WTC11 (cell line): Measurements from ENCODE around the gene ABCA3. TPM values are rescaled to one million over a fixed set of nuclear protein-coding genes. Genes with fewer than 3 reads are reported as not detected.

Experiments used
- ATAC-seq: fragments of 200-7000 bp; cut with Tn5 transposase; 2 replicates; pipeline ENCODE4 v1.10.0; 2021; ENCODE audit warnings: mild to moderate bottlenecking, moderate library complexity
- CTCF ChIA-PET: fragments of 300-600 bp; sonication (Branson Sonifier 250); formaldehyde crosslinking; loops from one replicate; lab custom pipeline; 2021; ENCODE audit warnings: antibody characterized with exemption; lab: Charles Lee
- POLR2A ChIA-PET: fragments of 350-600 bp; sonication (Branson Sonifier 250); formaldehyde crosslinking; loops from one replicate; lab custom pipeline; 2021; ENCODE audit warnings: antibody characterized with exemption; lab: Charles Lee
- DNase-seq: peaks from one replicate; pipeline ENCODE4 v3.0.0; 2021; ENCODE audit warnings: low spot score
- H3K27ac Mint-ChIP-seq: 2 replicates; pipeline ENCODE4 v1.8.0; 2021; ENCODE audit warnings: mixed read lengths
- H3K27me3 Mint-ChIP-seq: 2 replicates; pipeline ENCODE4 v1.8.0; 2021; ENCODE audit warnings: low read depth, mild to moderate bottlenecking, moderate library complexity, mixed read lengths
- H3K36me3 Mint-ChIP-seq: 2 replicates; pipeline ENCODE4 v1.8.0; 2021; ENCODE audit warnings: mixed read lengths
- H3K4me1 Mint-ChIP-seq: 2 replicates; pipeline ENCODE4 v1.8.0; 2022; ENCODE audit warnings: mixed read lengths
- H3K4me3 Mint-ChIP-seq: 2 replicates; pipeline ENCODE4 v1.8.0; 2021; ENCODE audit warnings: mild to moderate bottlenecking, moderate library complexity, mixed read lengths
- H3K9me3 Mint-ChIP-seq: 2 replicates; pipeline ENCODE4 v1.8.0; 2021; ENCODE audit warnings: mixed read lengths
- ETV6 ChIP-seq: sonication (generic); formaldehyde crosslinking; IDR thresholded peaks from 2 replicates; pipeline ENCODE4 v1.8.1; 2022; ENCODE audit warnings: mild to moderate bottlenecking, missing genetic modification reagents
- GRHL2 ChIP-seq: fragments of 250-450 bp; sonication (Bioruptor Pico); IDR thresholded peaks from 2 replicates; pipeline ENCODE4 v1.8.0; 2022; ENCODE audit warnings: mild to moderate bottlenecking, moderate library complexity; ENCODE audit not compliant: insufficient replicate concordance, severe bottlenecking
- NFATC4 ChIP-seq: fragments of 250-450 bp; sonication (Bioruptor Pico); IDR thresholded peaks from 2 replicates; pipeline ENCODE4 v1.9.0; 2021; ENCODE audit warnings: mild to moderate bottlenecking
- NR1H2 ChIP-seq: sonication (generic); formaldehyde crosslinking; IDR thresholded peaks from 2 replicates; pipeline ENCODE4 v1.9.0; 2021; ENCODE audit warnings: mild to moderate bottlenecking, moderate library complexity, missing genetic modification reagents
- SMAD4 ChIP-seq: sonication (generic); formaldehyde crosslinking; IDR thresholded peaks from 2 replicates; pipeline ENCODE4 v1.8.0; 2022; ENCODE audit warnings: mild to moderate bottlenecking, missing genetic modification reagents
- ZNF138 ChIP-seq: sonication (generic); formaldehyde crosslinking; conservative IDR thresholded peaks from 2 replicates; pipeline ENCODE4 v1.8.1; 2022; ENCODE audit warnings: mild to moderate bottlenecking, moderate library complexity, missing genetic modification reagents
- ZNF232 ChIP-seq: sonication (generic); formaldehyde crosslinking; IDR thresholded peaks from 2 replicates; pipeline ENCODE4 v1.8.0; 2022; ENCODE audit warnings: mild to moderate bottlenecking, missing genetic modification reagents
- ZNF263 ChIP-seq: sonication (generic); formaldehyde crosslinking; IDR thresholded peaks from 2 replicates; pipeline ENCODE4 v1.8.1; 2022; ENCODE audit warnings: low read depth, mild to moderate bottlenecking, moderate library complexity, missing genetic modification reagents
- ZNF317 ChIP-seq: sonication (generic); formaldehyde crosslinking; IDR thresholded peaks from 2 replicates; pipeline ENCODE4 v1.8.1; 2023; ENCODE audit warnings: low read depth, mild to moderate bottlenecking, moderate library complexity, missing genetic modification reagents, borderline replicate concordance
- ZNF416 ChIP-seq: fragments of 250-450 bp; sonication (Bioruptor Pico); IDR thresholded peaks from 2 replicates; pipeline ENCODE4 v1.9.0; 2021; ENCODE audit warnings: mild to moderate bottlenecking, inconsistent platforms
- total RNA-seq: library from RNA; stranded (reverse); gene quantifications from 3 replicates; pipeline ENCODE4 v1.2.3, GENCODE V29; 2021
- TF ChIP-seq, protein P1 (sequence below): fragments of 250-450 bp; sonication (Bioruptor Pico); IDR thresholded peaks from 2 replicates; pipeline ENCODE4 v1.9.0; 2021; ENCODE audit warnings: mild to moderate bottlenecking, borderline replicate concordance
- TF ChIP-seq, protein P2 (sequence below): fragments of 250-450 bp; sonication (Bioruptor Pico); IDR thresholded peaks from 2 replicates; pipeline ENCODE4 v2.1.2; 2022; ENCODE audit warnings: mild to moderate bottlenecking, moderate library complexity
- TF ChIP-seq, protein P3 (sequence below): sonication (generic); formaldehyde crosslinking; IDR thresholded peaks from 2 replicates; pipeline ENCODE4 v1.8.0; 2023; ENCODE audit warnings: missing genetic modification reagents
- TF ChIP-seq, protein P4 (sequence below): fragments of 250-450 bp; sonication (Bioruptor Pico); IDR thresholded peaks from 2 replicates; pipeline ENCODE4 v1.8.0; 2021; ENCODE audit warnings: mild to moderate bottlenecking
- TF ChIP-seq, protein P5 (sequence below): sonication (generic); formaldehyde crosslinking; IDR thresholded peaks from 2 replicates; pipeline ENCODE4 v1.8.0; 2022; ENCODE audit warnings: mild to moderate bottlenecking, missing genetic modification reagents
- TF ChIP-seq, protein P6 (sequence below): sonication (generic); formaldehyde crosslinking; IDR thresholded peaks from 2 replicates; pipeline ENCODE4 v1.8.1; 2022; ENCODE audit warnings: missing genetic modification reagents, borderline replicate concordance
- TF ChIP-seq, protein P7 (sequence below): sonication (generic); formaldehyde crosslinking; conservative IDR thresholded peaks from 2 replicates; pipeline ENCODE4 v1.8.1; 2022; ENCODE audit warnings: mild to moderate bottlenecking, missing genetic modification reagents
- TF ChIP-seq, protein P8 (sequence below): sonication (generic); formaldehyde crosslinking; IDR thresholded peaks from 2 replicates; pipeline ENCODE4 v1.8.0; 2022; ENCODE audit warnings: mild to moderate bottlenecking, missing genetic modification reagents
- TF ChIP-seq, protein P9 (sequence below): sonication (generic); formaldehyde crosslinking; IDR thresholded peaks from 2 replicates; pipeline ENCODE4 v1.8.1; 2023; ENCODE audit warnings: mild to moderate bottlenecking, missing genetic modification reagents, moderate library complexity
- TF ChIP-seq, protein P10 (sequence below): sonication (generic); formaldehyde crosslinking; IDR thresholded peaks from 2 replicates; pipeline ENCODE4 v1.8.0; 2022; ENCODE audit warnings: mild to moderate bottlenecking, missing genetic modification reagents

Gene ABCA3
- total RNA-seq, 1 experiment from 2014 or later: 12.1 TPM

DNA sequence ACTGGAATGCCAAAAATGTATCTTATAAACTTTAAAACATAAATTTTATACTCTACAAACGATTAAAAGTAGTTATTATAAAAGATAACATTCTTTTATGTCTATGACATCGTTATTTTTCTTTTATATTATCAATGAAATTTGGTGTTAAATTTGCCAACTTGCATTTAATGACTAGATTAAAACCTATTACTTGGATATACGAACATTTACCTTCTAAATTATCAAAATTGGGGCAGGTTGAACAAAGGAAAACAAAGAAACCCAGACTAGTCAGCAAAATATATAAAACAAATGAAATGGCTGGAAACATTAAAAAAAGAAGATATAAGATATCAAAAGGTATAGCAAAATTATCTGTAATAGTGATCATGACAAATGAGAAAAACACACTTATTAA, 34.1 kb upstream of the ABCA3 start (continued):
- TF ChIP-seq, protein P1, sequence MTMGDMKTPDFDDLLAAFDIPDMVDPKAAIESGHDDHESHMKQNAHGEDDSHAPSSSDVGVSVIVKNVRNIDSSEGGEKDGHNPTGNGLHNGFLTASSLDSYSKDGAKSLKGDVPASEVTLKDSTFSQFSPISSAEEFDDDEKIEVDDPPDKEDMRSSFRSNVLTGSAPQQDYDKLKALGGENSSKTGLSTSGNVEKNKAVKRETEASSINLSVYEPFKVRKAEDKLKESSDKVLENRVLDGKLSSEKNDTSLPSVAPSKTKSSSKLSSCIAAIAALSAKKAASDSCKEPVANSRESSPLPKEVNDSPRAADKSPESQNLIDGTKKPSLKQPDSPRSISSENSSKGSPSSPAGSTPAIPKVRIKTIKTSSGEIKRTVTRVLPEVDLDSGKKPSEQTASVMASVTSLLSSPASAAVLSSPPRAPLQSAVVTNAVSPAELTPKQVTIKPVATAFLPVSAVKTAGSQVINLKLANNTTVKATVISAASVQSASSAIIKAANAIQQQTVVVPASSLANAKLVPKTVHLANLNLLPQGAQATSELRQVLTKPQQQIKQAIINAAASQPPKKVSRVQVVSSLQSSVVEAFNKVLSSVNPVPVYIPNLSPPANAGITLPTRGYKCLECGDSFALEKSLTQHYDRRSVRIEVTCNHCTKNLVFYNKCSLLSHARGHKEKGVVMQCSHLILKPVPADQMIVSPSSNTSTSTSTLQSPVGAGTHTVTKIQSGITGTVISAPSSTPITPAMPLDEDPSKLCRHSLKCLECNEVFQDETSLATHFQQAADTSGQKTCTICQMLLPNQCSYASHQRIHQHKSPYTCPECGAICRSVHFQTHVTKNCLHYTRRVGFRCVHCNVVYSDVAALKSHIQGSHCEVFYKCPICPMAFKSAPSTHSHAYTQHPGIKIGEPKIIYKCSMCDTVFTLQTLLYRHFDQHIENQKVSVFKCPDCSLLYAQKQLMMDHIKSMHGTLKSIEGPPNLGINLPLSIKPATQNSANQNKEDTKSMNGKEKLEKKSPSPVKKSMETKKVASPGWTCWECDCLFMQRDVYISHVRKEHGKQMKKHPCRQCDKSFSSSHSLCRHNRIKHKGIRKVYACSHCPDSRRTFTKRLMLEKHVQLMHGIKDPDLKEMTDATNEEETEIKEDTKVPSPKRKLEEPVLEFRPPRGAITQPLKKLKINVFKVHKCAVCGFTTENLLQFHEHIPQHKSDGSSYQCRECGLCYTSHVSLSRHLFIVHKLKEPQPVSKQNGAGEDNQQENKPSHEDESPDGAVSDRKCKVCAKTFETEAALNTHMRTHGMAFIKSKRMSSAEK (CRISPR knock-in tag): no peak
- TF ChIP-seq SMAD4: no peak

DNA sequence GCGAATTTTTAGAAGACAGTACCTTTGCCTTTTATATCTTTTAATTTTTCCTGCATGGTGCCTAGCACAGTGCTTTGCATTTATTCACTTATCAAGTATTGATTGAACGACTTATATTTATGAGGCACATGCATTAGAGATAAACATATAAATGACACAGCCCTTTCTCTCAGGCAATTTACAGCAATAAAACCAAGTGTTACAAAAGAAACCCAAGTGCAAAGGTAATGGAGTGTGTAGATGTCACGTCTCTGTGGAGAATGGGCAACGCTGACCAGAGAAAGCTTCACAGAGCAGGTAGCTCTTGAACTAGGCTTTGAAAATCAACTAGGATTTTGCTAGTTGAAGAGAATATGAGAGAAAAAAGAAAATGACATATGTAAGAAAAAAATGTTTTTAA, 32.6 kb upstream of the ABCA3 start:
- H3K27ac Mint-ChIP-seq: no peak overlapping the region
- no peaks in the 10 kb centered on the region for H3K4me1 Mint-ChIP-seq
- peaks cover 15% of the 10 kb centered on the region for H3K27me3 Mint-ChIP-seq
- no peaks in the 10 kb centered on the region for H3K9me3 Mint-ChIP-seq
- H3K36me3 Mint-ChIP-seq: no peaks in the 10 kb centered on the region
- TF ChIP-seq, protein P2, sequence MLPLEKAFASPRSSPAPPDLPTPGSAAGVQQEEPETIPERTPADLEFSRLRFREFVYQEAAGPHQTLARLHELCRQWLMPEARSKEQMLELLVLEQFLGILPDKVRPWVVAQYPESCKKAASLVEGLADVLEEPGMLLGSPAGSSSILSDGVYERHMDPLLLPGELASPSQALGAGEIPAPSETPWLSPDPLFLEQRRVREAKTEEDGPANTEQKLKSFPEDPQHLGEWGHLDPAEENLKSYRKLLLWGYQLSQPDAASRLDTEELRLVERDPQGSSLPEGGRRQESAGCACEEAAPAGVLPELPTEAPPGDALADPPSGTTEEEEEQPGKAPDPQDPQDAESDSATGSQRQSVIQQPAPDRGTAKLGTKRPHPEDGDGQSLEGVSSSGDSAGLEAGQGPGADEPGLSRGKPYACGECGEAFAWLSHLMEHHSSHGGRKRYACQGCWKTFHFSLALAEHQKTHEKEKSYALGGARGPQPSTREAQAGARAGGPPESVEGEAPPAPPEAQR (CRISPR knock-in tag): no peak
- TF ChIP-seq, protein P3, sequence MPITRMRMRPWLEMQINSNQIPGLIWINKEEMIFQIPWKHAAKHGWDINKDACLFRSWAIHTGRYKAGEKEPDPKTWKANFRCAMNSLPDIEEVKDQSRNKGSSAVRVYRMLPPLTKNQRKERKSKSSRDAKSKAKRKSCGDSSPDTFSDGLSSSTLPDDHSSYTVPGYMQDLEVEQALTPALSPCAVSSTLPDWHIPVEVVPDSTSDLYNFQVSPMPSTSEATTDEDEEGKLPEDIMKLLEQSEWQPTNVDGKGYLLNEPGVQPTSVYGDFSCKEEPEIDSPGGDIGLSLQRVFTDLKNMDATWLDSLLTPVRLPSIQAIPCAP: no peak
- no peak for TF ChIP-seq ZNF263
- no peak for TF ChIP-seq NR1H2 (CRISPR knock-in tag)
- no peak for TF ChIP-seq ZNF317 (CRISPR knock-in tag)
- TF ChIP-seq, protein P4, sequence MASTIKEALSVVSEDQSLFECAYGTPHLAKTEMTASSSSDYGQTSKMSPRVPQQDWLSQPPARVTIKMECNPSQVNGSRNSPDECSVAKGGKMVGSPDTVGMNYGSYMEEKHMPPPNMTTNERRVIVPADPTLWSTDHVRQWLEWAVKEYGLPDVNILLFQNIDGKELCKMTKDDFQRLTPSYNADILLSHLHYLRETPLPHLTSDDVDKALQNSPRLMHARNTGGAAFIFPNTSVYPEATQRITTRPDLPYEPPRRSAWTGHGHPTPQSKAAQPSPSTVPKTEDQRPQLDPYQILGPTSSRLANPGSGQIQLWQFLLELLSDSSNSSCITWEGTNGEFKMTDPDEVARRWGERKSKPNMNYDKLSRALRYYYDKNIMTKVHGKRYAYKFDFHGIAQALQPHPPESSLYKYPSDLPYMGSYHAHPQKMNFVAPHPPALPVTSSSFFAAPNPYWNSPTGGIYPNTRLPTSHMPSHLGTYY (CRISPR knock-in tag): no peak
- TF ChIP-seq GRHL2: no peak
- POLR2A ChIA-PET: no interaction called here
- no peak for ATAC-seq
- CTCF ChIA-PET: interaction anchor here (0.7 kb wide), 1 partner anchor 80 kb away, joined by 3 read pairs; no protein-coding TSS in a partner anchor
- no peak overlapping the region for H3K4me3 Mint-ChIP-seq
- DNase-seq: no peak

DNA sequence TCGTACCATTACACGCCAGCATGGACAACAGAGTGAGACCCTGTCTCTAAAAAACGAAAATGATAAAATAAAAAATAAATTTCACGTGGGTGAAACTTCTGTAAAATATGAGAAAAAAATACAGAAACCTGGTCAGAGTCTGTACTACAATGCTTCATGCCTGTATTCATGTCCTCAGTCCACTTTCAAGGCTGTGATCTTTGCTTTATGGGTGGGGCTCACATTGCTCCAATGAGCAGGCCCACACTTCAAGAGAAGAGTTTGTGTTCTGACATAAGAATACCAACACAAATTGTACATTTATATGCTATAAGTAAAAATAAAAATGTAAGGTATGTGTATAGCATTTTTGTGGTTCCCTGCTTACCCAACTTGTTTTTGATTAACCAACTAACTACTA, 32.2 kb upstream of the ABCA3 start:
- Mint-ChIP-seq H3K4me3 (no peak overlapping the region), H3K27me3 (peaks cover 15% of the 10 kb centered on the region), H3K9me3 (no peaks in the 10 kb centered on the region), H3K27ac (no peak overlapping the region), H3K36me3 (no peaks in the 10 kb centered on the region), H3K4me1 (no peaks in the 10 kb centered on the region)
- ChIA-PET CTCF (interaction anchor here (0.7 kb wide), 1 partner anchor 79 kb away, joined by 3 read pairs; no protein-coding TSS in a partner anchor), POLR2A (no interaction called here)
- ATAC-seq (no peak), DNase-seq (no peak)
- TF ChIP-seq, protein P5, sequence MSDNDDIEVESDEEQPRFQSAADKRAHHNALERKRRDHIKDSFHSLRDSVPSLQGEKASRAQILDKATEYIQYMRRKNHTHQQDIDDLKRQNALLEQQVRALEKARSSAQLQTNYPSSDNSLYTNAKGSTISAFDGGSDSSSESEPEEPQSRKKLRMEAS (CRISPR knock-in tag): no peak
- TF ChIP-seq ETV6: no peak
- TF ChIP-seq, protein P6, sequence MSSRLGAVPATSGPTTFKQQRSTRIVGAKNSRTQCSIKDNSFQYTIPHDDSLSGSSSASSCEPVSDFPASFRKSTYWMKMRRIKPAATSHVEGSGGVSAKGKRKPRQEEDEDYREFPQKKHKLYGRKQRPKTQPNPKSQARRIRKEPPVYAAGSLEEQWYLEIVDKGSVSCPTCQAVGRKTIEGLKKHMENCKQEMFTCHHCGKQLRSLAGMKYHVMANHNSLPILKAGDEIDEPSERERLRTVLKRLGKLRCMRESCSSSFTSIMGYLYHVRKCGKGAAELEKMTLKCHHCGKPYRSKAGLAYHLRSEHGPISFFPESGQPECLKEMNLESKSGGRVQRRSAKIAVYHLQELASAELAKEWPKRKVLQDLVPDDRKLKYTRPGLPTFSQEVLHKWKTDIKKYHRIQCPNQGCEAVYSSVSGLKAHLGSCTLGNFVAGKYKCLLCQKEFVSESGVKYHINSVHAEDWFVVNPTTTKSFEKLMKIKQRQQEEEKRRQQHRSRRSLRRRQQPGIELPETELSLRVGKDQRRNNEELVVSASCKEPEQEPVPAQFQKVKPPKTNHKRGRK (CRISPR knock-in tag): no peak
- TF ChIP-seq, protein P7, sequence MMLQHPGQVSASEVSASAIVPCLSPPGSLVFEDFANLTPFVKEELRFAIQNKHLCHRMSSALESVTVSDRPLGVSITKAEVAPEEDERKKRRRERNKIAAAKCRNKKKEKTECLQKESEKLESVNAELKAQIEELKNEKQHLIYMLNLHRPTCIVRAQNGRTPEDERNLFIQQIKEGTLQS (CRISPR knock-in tag): no peak
- TF ChIP-seq, protein P8, sequence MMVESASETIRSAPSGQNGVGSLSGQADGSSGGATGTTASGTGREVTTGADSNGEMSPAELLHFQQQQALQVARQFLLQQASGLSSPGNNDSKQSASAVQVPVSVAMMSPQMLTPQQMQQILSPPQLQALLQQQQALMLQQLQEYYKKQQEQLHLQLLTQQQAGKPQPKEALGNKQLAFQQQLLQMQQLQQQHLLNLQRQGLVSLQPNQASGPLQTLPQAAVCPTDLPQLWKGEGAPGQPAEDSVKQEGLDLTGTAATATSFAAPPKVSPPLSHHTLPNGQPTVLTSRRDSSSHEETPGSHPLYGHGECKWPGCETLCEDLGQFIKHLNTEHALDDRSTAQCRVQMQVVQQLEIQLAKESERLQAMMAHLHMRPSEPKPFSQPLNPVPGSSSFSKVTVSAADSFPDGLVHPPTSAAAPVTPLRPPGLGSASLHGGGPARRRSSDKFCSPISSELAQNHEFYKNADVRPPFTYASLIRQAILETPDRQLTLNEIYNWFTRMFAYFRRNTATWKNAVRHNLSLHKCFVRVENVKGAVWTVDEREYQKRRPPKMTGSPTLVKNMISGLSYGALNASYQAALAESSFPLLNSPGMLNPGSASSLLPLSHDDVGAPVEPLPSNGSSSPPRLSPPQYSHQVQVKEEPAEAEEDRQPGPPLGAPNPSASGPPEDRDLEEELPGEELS (CRISPR knock-in tag): no peak
- TF ChIP-seq NFATC4: no peak
- no peak for TF ChIP-seq ZNF416 (CRISPR knock-in tag)
- TF ChIP-seq, protein P9, sequence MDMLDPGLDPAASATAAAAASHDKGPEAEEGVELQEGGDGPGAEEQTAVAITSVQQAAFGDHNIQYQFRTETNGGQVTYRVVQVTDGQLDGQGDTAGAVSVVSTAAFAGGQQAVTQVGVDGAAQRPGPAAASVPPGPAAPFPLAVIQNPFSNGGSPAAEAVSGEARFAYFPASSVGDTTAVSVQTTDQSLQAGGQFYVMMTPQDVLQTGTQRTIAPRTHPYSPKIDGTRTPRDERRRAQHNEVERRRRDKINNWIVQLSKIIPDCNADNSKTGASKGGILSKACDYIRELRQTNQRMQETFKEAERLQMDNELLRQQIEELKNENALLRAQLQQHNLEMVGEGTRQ (CRISPR knock-in tag): no peak
- no peak for TF ChIP-seq ZNF263
- no peak for TF ChIP-seq ZNF138
- TF ChIP-seq, protein P10, sequence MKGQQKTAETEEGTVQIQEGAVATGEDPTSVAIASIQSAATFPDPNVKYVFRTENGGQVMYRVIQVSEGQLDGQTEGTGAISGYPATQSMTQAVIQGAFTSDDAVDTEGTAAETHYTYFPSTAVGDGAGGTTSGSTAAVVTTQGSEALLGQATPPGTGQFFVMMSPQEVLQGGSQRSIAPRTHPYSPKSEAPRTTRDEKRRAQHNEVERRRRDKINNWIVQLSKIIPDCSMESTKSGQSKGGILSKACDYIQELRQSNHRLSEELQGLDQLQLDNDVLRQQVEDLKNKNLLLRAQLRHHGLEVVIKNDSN (CRISPR knock-in tag): no peak
- TF ChIP-seq ZNF232: no peak
